ENCODE measurements around the gene URAD.

GRCh38 chr13:27991881-27992280, 3.4 kb upstream of the URAD start:
- TF ChIP-seq POLR2A (IDR thresholded peaks at IDR 0.05) (no peak), CTCF (IDR thresholded peaks at IDR 0.05) (no peak)
